ENCODE measurements around the gene DLX3.

DLX3 gene

GRCh38 chr17:49969795-49970389 is 25.1 kb downstream of the DLX3 start:
- ATAC-seq, result no peak

GRCh38 chr17:49969134-49969759 is 25.8 kb downstream of the DLX3 start, which contains the start of gene DLX4:
Gene DLX4 (plus strand): TSS chr17:49969190. CDS start chr17:49969469, 279 bp downstream.
- ATAC-seq, result peak; percentile 4; the same call in 2 of the 3 replicates

More at GRCh38 chr17:49969795-49970389, 25.1 kb downstream of the DLX3 start:
- TF ChIP-seq ZNF8 (CRISPR knock-in tag; IDR thresholded peaks at IDR 0.05) (no peak), PPARA (CRISPR knock-in tag; IDR thresholded peaks at IDR 0.05; ENCODE audit: borderline replicate concordance) (no peak), TSHZ2 (CRISPR knock-in tag; IDR thresholded peaks at IDR 0.05) (no peak), TCF4 (CRISPR knock-in tag; IDR thresholded peaks at IDR 0.05; ENCODE audit: borderline replicate concordance) (no peak), ZNF70 (CRISPR knock-in tag; IDR thresholded peaks at IDR 0.05) (no peak), POU6F1 (CRISPR knock-in tag; IDR thresholded peaks at IDR 0.05; ENCODE audit: borderline replicate concordance, low read depth) (no peak), CSRNP3 (CRISPR knock-in tag; IDR thresholded peaks at IDR 0.05) (no peak), GLIS3 (CRISPR knock-in tag; IDR thresholded peaks at IDR 0.05) (no peak), ISL1 (CRISPR knock-in tag; IDR thresholded peaks at IDR 0.05) (no peak)

DNA sequence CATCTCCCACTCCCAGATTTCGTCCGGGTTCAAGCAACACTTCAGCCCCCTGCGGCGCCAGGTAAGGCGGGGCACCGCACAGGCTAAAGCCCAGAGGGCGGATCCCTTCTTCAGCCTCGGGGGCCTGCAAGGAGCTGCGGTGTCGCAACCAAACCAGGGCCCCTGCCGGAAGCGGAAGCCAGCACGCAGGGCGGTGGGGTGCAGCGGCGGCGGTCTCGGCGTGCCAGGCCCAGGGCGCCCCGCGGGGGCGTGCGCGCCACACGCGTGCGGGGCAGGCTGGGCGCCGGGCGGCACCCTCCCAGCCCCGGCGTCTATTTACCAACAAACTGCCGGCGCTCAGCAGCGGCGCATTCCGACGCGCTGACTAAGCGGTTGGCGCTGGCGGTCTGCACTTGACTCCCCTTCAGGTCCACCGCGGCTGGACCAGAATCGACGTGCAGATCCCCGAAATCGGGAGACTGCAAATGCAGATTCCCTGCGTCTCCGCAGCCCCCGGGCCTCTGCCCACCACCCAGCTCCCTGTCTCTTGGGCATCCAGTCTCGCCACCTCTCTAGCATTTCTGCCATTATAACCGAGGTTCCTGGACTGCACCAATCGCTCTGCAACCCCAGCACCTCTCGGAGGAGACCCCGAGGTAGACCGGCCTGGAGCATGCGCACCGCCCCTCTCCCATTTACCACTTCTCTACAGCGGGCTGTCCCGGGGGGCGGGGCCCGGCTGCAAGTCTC is 26.5 kb downstream of the DLX3 start:
- peak; percentile 75 for ATAC-seq
- TF ChIP-seq TCF4 (CRISPR knock-in tag; IDR thresholded peaks at IDR 0.05; ENCODE audit: borderline replicate concordance) (no peak), PPARA (CRISPR knock-in tag; IDR thresholded peaks at IDR 0.05; ENCODE audit: borderline replicate concordance) (no peak), TOX (CRISPR knock-in tag; IDR thresholded peaks at IDR 0.05; ENCODE audit: borderline replicate concordance) (no peak), ZFP30 (CRISPR knock-in tag; IDR thresholded peaks at IDR 0.05) (no peak), SNAI2 (CRISPR knock-in tag; IDR thresholded peaks at IDR 0.05) (no peak)

More at GRCh38 chr17:49969134-49969759, 25.8 kb downstream of the DLX3 start, which contains the start of gene DLX4:
- TF ChIP-seq ARNTL (CRISPR knock-in tag; IDR thresholded peaks at IDR 0.05; ENCODE audit: borderline replicate concordance, low read depth) (no peak), PATZ1 (CRISPR knock-in tag; IDR thresholded peaks at IDR 0.05; ENCODE audit: borderline replicate concordance) (0 out of 2 replicates have a peak, but pooled peaks have one; percentile 57), CSDC2 (CRISPR knock-in tag; IDR thresholded peaks at IDR 0.05) (no peak)

- ATAC-seq, result no peak
- no peak for TF ChIP-seq SNAI2 (CRISPR knock-in tag; IDR thresholded peaks at IDR 0.05)
- TF ChIP-seq ZNF565 (CRISPR knock-in tag; conservative IDR thresholded peaks at IDR 0.05; ENCODE audit: low read depth), result no peak
- TF ChIP-seq TSHZ2 (CRISPR knock-in tag; IDR thresholded peaks at IDR 0.05), result no peak
- TF ChIP-seq ZNF8 (CRISPR knock-in tag; IDR thresholded peaks at IDR 0.05), result no peak
- TF ChIP-seq ESRRG (CRISPR knock-in tag; IDR thresholded peaks at IDR 0.05), result no peak
- no peak for TF ChIP-seq GLIS3 (CRISPR knock-in tag; IDR thresholded peaks at IDR 0.05)
- no peak for TF ChIP-seq ARNTL (CRISPR knock-in tag; IDR thresholded peaks at IDR 0.05; ENCODE audit: borderline replicate concordance, low read depth)
- no peak for TF ChIP-seq ISL1 (CRISPR knock-in tag; IDR thresholded peaks at IDR 0.05)
- TF ChIP-seq OSR1 (CRISPR knock-in tag; IDR thresholded peaks at IDR 0.05), result no peak
- TF ChIP-seq, protein P1, sequence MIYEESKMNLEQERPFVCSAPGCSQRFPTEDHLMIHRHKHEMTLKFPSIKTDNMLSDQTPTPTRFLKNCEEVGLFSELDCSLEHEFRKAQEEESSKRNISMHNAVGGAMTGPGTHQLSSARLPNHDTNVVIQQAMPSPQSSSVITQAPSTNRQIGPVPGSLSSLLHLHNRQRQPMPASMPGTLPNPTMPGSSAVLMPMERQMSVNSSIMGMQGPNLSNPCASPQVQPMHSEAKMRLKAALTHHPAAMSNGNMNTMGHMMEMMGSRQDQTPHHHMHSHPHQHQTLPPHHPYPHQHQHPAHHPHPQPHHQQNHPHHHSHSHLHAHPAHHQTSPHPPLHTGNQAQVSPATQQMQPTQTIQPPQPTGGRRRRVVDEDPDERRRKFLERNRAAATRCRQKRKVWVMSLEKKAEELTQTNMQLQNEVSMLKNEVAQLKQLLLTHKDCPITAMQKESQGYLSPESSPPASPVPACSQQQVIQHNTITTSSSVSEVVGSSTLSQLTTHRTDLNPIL (CRISPR knock-in tag; IDR thresholded peaks at IDR 0.05; ENCODE audit: low read depth), result no peak
- no peak for TF ChIP-seq ZC3H10 (CRISPR knock-in tag; IDR thresholded peaks at IDR 0.05)
- no peak for TF ChIP-seq PPARA (CRISPR knock-in tag; IDR thresholded peaks at IDR 0.05; ENCODE audit: borderline replicate concordance)
These were observed 27.2 kb downstream of the DLX3 start for GRCh38 chr17:49967621-49968404.
